HCT116 (cell line): ENCODE data around the gene RHBDD3. TPM values are rescaled to one million over a fixed set of nuclear protein-coding genes. Genes with fewer than 3 reads are reported as not detected.

Experiments used
- ATAC-seq: fragments of 200-7000 bp; cut with Tn5 transposase; 2 replicates; pipeline ENCODE4 v1.9.1; 2020; ENCODE audit warnings: mild to moderate bottlenecking, moderate library complexity
- BruUV-seq: library from RNA; stranded (reverse); fragments of 400-500 nt; replicated peaks from 2 replicates; lab custom pipeline; 2021; lab: Mats Ljungman, UMichigan
- CTCF ChIA-PET: fragments of 300-600 bp; sonication (Branson Sonifier 250); formaldehyde crosslinking; loops from one replicate; lab custom pipeline; 2021; ENCODE audit warnings: antibody characterized with exemption; lab: Charles Lee
- POLR2A ChIA-PET: fragments of 300-600, 350-600 bp; sonication (Branson Sonifier 250); formaldehyde crosslinking; loops from one replicate; lab custom pipeline; 2021; ENCODE audit warnings: antibody characterized with exemption; lab: Charles Lee
- RAD21 ChIA-PET, 2 experiments: fragments of 300-600 bp; sonication (Branson Sonifier 250); formaldehyde crosslinking; loops; one replicate each; lab custom pipeline; 2023; ENCODE audit warnings: low total read pairs in 2 of 2; ENCODE audit not compliant: uncharacterized antibody in 2 of 2, unreplicated experiment in 2 of 2, low non-redundant PET in 1 of 2; lab: Charles Lee
- DNase-seq: peaks from one replicate; pipeline ENCODE4 v3.0.0-alpha.2; 2010; ENCODE audit warnings: low read depth, low spot score
- H2AFZ ChIP-seq: fragments of 200-600 bp; shearing (Covaris generic), sonication (generic); 2 replicates; pipeline ENCODE4 v1.6.1; 2017; ENCODE audit warnings: low read depth, mixed run types, mixed read lengths, antibody characterized with exemption, low read length; ENCODE audit not compliant: poor library complexity, severe bottlenecking
- H3K27ac ChIP-seq: 2 replicates; pipeline ENCODE4 v1.5.1; 2012; ENCODE audit warnings: low read depth, low read length
- H3K27me3 ChIP-seq: fragments of 200-600 bp; sonication (generic); 2 replicates; pipeline ENCODE4 v1.6.1; 2016; ENCODE audit warnings: mixed run types, low read length, mixed read lengths; ENCODE audit not compliant: insufficient read depth
- H3K36me3 ChIP-seq, 2 experiments: fragments of 200-500 bp in 1 of 2; fragments of 200-600 bp in 1 of 2; sonication (Bioruptor generic) in 1 of 2; sonication (generic) in 1 of 2; 2 replicates each; pipeline versions ENCODE4 v1.5.1 to v1.6.1; 2014 to 2016; ENCODE audit warnings: low read length in 2 of 2, inconsistent platforms in 1 of 2, mixed read lengths in 1 of 2, mixed run types in 1 of 2; ENCODE audit not compliant: insufficient read depth in 2 of 2, control insufficient read depth in 1 of 2
- H3K4me1 ChIP-seq, 2 experiments: fragments of 200-600 bp in 1 of 2; sonication (generic) in 1 of 2; 2 replicates each; pipeline versions ENCODE4 v1.5.1 to v1.6.1; 2012 to 2017; ENCODE audit warnings: low read length in 2 of 2, inconsistent platforms in 1 of 2, mild to moderate bottlenecking in 1 of 2, mixed read lengths in 1 of 2, mixed run types in 1 of 2, moderate library complexity in 1 of 2; ENCODE audit not compliant: insufficient read depth in 2 of 2, control insufficient read depth in 1 of 2
- H3K4me2 ChIP-seq: fragments of 200-600 bp; sonication (generic); 2 replicates; pipeline ENCODE4 v1.6.1; 2017; ENCODE audit warnings: mixed run types, low read length, mixed read lengths
- H3K4me3 ChIP-seq, 2 experiments: fragments of 200-600 bp in 1 of 2; sonication (generic) in 1 of 2; replicated peaks in 1 of 2; 2 replicates each; pipeline ENCODE4 v1.5.1; 2011 to 2016; ENCODE audit warnings: low read length in 2 of 2, control low read depth in 1 of 2, low read depth in 1 of 2, mild to moderate bottlenecking in 1 of 2, mixed read lengths in 1 of 2, mixed run types in 1 of 2
- H3K79me2 ChIP-seq: fragments of 200-600 bp; sonication (generic); 2 replicates; pipeline ENCODE4 v1.6.1; 2017; ENCODE audit warnings: mild to moderate bottlenecking, mixed run types, low read length, moderate library complexity, mixed read lengths; ENCODE audit not compliant: insufficient read depth
- H3K9ac ChIP-seq: fragments of 200-600 bp; sonication (generic); 2 replicates; pipeline ENCODE4 v1.6.1; 2016; ENCODE audit warnings: low read length, mixed read lengths
- H3K9me2 ChIP-seq: fragments of 200-600 bp; sonication (generic), shearing (Covaris generic); 2 replicates; pipeline ENCODE4 v1.6.1; 2017; ENCODE audit warnings: mixed run types, mild to moderate bottlenecking, moderate library complexity; ENCODE audit not compliant: insufficient read depth
- H3K9me3 ChIP-seq, 2 experiments: fragments of 200-500 bp in 1 of 2; fragments of 200-600 bp in 1 of 2; sonication (Bioruptor generic) in 1 of 2; sonication (generic) in 1 of 2; 2 replicates each; pipeline ENCODE4 v1.6.1; 2014 to 2017; ENCODE audit warnings: low read length in 2 of 2, mixed read lengths in 2 of 2, inconsistent platforms in 1 of 2, low read depth in 1 of 2, mild to moderate bottlenecking in 1 of 2, mixed run types in 1 of 2, moderate library complexity in 1 of 2; ENCODE audit not compliant: control insufficient read depth in 1 of 2, insufficient read depth in 1 of 2
- H4K20me1 ChIP-seq: fragments of 200-600 bp; sonication (generic), shearing (Covaris generic); 2 replicates; pipeline ENCODE4 v1.6.1; 2017; ENCODE audit warnings: mixed run types, mild to moderate bottlenecking, moderate library complexity; ENCODE audit not compliant: insufficient read depth
- CEBPB ChIP-seq: IDR thresholded peaks from 2 replicates; pipeline ENCODE4 v1.6.1; 2012; ENCODE audit warnings: low read depth
- CTCF ChIP-seq, 3 experiments: fragments of 200-600 bp in 1 of 3; sonication (generic) in 1 of 3; IDR thresholded peaks in 2 of 3; conservative IDR thresholded peaks in 1 of 3; 2 replicates each; pipeline ENCODE4 v1.5.1; 2012 to 2017; ENCODE audit warnings: low read depth in 2 of 3, low read length in 2 of 3, antibody characterized with exemption in 1 of 3, borderline replicate concordance in 1 of 3, control low read depth in 1 of 3, mild to moderate bottlenecking in 1 of 3, mixed read lengths in 1 of 3, mixed run types in 1 of 3, moderate library complexity in 1 of 3; ENCODE audit not compliant: insufficient read depth in 1 of 3
- JUND ChIP-seq: IDR thresholded peaks from 2 replicates; pipeline ENCODE4 v1.6.1; 2012
- POLR2AphosphoS5 ChIP-seq: IDR thresholded peaks from 2 replicates; pipeline ENCODE4 v1.6.1; 2011; ENCODE audit warnings: mild to moderate bottlenecking, low read depth, low read length, moderate library complexity
- SIN3A ChIP-seq: IDR thresholded peaks from 2 replicates; pipeline ENCODE4 v1.6.1; 2012; ENCODE audit warnings: low read depth
- SP1 ChIP-seq: IDR thresholded peaks from 2 replicates; pipeline ENCODE4 v1.6.1; 2012; ENCODE audit warnings: low read depth
- TCF7L2 ChIP-seq: IDR thresholded peaks from 2 replicates; pipeline ENCODE4 v1.7.0; 2011; ENCODE audit warnings: borderline replicate concordance, inconsistent platforms; ENCODE audit not compliant: insufficient read depth, insufficient read length; ENCODE audit errors: extremely low read depth
- ZBTB33 ChIP-seq: IDR thresholded peaks from 2 replicates; pipeline ENCODE4 v1.6.1; 2011; ENCODE audit warnings: mild to moderate bottlenecking, low read length, moderate library complexity; ENCODE audit not compliant: insufficient replicate concordance; ENCODE audit errors: extremely low read depth
- intact Hi-C: fragments of 100-400 bp; cut with micrococcal nuclease; formaldehyde crosslinking; loops from 2 replicates; pipeline ENCODE4 v1.10.0; 2022
- total RNA-seq: library from RNA; stranded (reverse); gene quantifications from one replicate; pipeline ENCODE4 v1.2.1, GENCODE V29; 2021; ENCODE audit not compliant: unreplicated experiment

Gene RHBDD3
- total RNA-seq, 1 experiment from 2014 or later, result 30.2 TPM

DNA sequence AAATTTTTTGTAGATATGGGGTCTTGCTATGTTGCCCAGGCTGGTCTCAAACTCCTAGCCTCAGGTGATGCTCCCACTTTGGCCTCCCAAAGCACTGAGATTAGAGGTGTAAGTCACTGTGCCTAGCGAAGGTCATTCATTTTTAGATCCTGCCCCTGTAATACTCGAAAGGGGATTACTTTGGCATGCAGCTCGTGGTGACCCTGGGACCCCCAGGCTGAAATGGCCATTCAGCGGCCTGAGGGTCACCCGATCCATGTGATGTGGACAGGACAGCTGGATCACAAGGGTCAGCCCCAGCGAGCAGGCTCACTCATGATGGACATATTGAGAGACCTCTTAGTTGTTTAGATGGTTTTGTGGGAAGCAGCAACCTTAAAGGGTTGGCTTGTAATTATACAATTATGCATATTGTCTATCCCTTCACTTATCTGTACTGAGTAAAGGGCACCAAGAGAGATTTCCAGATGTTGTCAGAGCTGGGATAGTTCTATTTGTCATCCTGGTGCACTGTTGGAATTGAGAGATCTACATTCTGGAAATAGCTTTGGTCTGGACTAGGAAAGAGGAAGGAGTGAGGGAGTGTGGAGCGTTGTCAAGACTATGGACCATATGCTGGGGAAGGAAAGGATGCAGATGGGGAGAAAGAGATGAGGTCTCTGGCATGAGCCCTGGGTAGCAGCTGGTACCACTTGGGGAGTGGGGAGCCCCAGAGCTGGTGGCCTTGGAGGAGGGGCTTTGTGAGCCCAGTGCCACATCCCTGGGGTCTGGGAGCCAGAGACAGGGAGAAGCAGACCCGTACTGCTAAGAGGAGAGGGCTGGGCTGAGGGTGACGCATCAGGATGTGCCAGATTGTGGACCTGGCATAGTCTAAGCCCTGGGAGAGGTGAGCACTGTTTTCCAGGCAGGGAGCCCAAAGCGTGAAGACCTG, 15.5 kb downstream of the RHBDD3 start:
- no TSS peak for BruUV-seq
- Histone ChIP-seq H3K9me2 (no peaks in the 10 kb centered on the region), H4K20me1 (no peaks in the 10 kb centered on the region), H3K4me2 (no peak overlapping the region), H2AFZ (no peak overlapping the region), H3K27me3 (no peaks in the 10 kb centered on the region), H3K79me2 (no peaks in the 10 kb centered on the region), H3K4me3 (no peak overlapping the region), H3K36me3 (no peaks in the 10 kb centered on the region), H3K9ac (no peak overlapping the region), H3K4me1 (no peaks in the 10 kb centered on the region; a peak in 1 of 4 replicates), H3K9me3 (no peaks in the 10 kb centered on the region), H3K27ac (no peak overlapping the region)
- TF ChIP-seq POLR2AphosphoS5 (no peak), CTCF (IDR thresholded peaks at IDR 0.05 in 2 of 3, conservative IDR thresholded peaks at IDR 0.05 in 1 of 3; ENCODE audit: borderline replicate concordance in 1 of 3, insufficient read depth in 1 of 3, low read depth in 2 of 3, low read length in 2 of 3) (no peak), CEBPB (no peak), JUND (no peak), TCF7L2 (no peak), ZBTB33 (no peak), SIN3A (no peak), SP1 (no peak)
- no peak for DNase-seq
- POLR2A ChIA-PET, result no interaction called here
- CTCF ChIA-PET, result no interaction called here
- RAD21 ChIA-PET, result no interaction called here
- ATAC-seq, result no peak
- intact Hi-C loops, result no loop called here
